Neural crest cell (in vitro differentiated cells): ENCODE data around the gene PLXNC1. TPM values are rescaled to one million over a fixed set of nuclear protein-coding genes. Genes with fewer than 3 reads are reported as not detected.

Experiments used
- DNase-seq: peaks from one replicate; pipeline ENCODE4 v3.0.0; 2021; ENCODE audit warnings: low read depth, mixed read lengths, low spot score
- H3K27ac Mint-ChIP-seq: one replicate; pipeline ENCODE4 v1.8.0; 2021; ENCODE audit warnings: mild to moderate bottlenecking, mixed read lengths; ENCODE audit not compliant: unreplicated experiment
- H3K27me3 Mint-ChIP-seq: 2 replicates; pipeline ENCODE4 v1.8.0; 2021; ENCODE audit warnings: low read depth, mild to moderate bottlenecking, mixed read lengths
- H3K36me3 Mint-ChIP-seq: 2 replicates; pipeline ENCODE4 v1.8.0; 2021; ENCODE audit warnings: low read depth, mild to moderate bottlenecking, mixed read lengths
- H3K4me1 Mint-ChIP-seq: 2 replicates; pipeline ENCODE4 v1.8.0; 2021; ENCODE audit warnings: mixed read lengths
- H3K4me3 Mint-ChIP-seq: one replicate; pipeline ENCODE4 v1.8.0; 2021; ENCODE audit warnings: mild to moderate bottlenecking, mixed read lengths
- H3K9me3 Mint-ChIP-seq: 2 replicates; pipeline ENCODE4 v1.8.0; 2021; ENCODE audit warnings: mixed read lengths
- CTCF ChIP-seq: fragments of 200-600 bp; sonication (generic); conservative IDR thresholded peaks from 2 replicates; pipeline ENCODE4 v1.5.0; 2021; ENCODE audit warnings: antibody characterized with exemption, mild to moderate bottlenecking
- total RNA-seq: library from RNA; stranded (reverse); gene quantifications from 2 replicates; pipeline ENCODE4 v1.2.1, GENCODE V29; 2021

Gene PLXNC1
- total RNA-seq, 1 donor from 2014 or later, result 5.8 TPM

- TF ChIP-seq CTCF, result no peak
- H3K9me3 Mint-ChIP-seq, result no peaks in the 10 kb centered on the region
- peaks cover 14% of the 10 kb centered on the region for H3K36me3 Mint-ChIP-seq
- peaks cover 30% of the 10 kb centered on the region for H3K4me1 Mint-ChIP-seq
- no peaks in the 10 kb centered on the region for H3K27me3 Mint-ChIP-seq
- H3K4me3 Mint-ChIP-seq, result no peak overlapping the region
- H3K27ac Mint-ChIP-seq, result no peak overlapping the region
- DNase-seq, result no peak
Observed at GRCh38 chr12:94260017-94260416, 111.6 kb downstream of the PLXNC1 start.

GRCh38 chr12:94260717-94261116 lies 112.3 kb downstream of the PLXNC1 start:
- peaks cover 16% of the 10 kb centered on the region for H3K36me3 Mint-ChIP-seq
- no peaks in the 10 kb centered on the region for H3K27me3 Mint-ChIP-seq
- H3K27ac Mint-ChIP-seq, result no peak overlapping the region
- peaks cover 27% of the 10 kb centered on the region for H3K4me1 Mint-ChIP-seq
- no peak overlapping the region for H3K4me3 Mint-ChIP-seq
- DNase-seq, result no peak
- no peak for TF ChIP-seq CTCF
- no peaks in the 10 kb centered on the region for H3K9me3 Mint-ChIP-seq

GRCh38 chr12:94261119-94261518 lies 112.7 kb downstream of the PLXNC1 start:
- TF ChIP-seq CTCF, result no peak
- H3K4me3 Mint-ChIP-seq, result no peak overlapping the region
- peaks cover 27% of the 10 kb centered on the region for H3K4me1 Mint-ChIP-seq
- H3K36me3 Mint-ChIP-seq, result peaks cover 16% of the 10 kb centered on the region
- H3K27ac Mint-ChIP-seq, result no peak overlapping the region
- no peaks in the 10 kb centered on the region for H3K9me3 Mint-ChIP-seq
- no peak for DNase-seq
- no peaks in the 10 kb centered on the region for H3K27me3 Mint-ChIP-seq

GRCh38 chr12:94261786-94262185 lies 113.4 kb downstream of the PLXNC1 start:
- H3K27ac Mint-ChIP-seq, result no peak overlapping the region
- H3K36me3 Mint-ChIP-seq, result peaks cover 17% of the 10 kb centered on the region
- H3K9me3 Mint-ChIP-seq, result no peaks in the 10 kb centered on the region
- no peak for TF ChIP-seq CTCF
- H3K4me1 Mint-ChIP-seq, result peaks cover 27% of the 10 kb centered on the region
- no peak overlapping the region for H3K4me3 Mint-ChIP-seq
- no peak for DNase-seq
- no peaks in the 10 kb centered on the region for H3K27me3 Mint-ChIP-seq

GRCh38 chr12:94262228-94263010 lies 114.0 kb downstream of the PLXNC1 start:
- Mint-ChIP-seq H3K4me3 (no peak overlapping the region), H3K9me3 (no peaks in the 10 kb centered on the region), H3K36me3 (peaks cover 17% of the 10 kb centered on the region), H3K27me3 (no peaks in the 10 kb centered on the region), H3K4me1 (peaks cover 27% of the 10 kb centered on the region), H3K27ac (no peak overlapping the region)
- no peak for TF ChIP-seq CTCF
- DNase-seq, result no peak
